ENCODE data around the gene SLC17A1. TPM values are rescaled to one million over a fixed set of nuclear protein-coding genes. Genes with fewer than 3 reads are reported as not detected.

SLC17A1 gene
- total RNA-seq, 1 experiment from 2014 or later: not detected

DNA sequence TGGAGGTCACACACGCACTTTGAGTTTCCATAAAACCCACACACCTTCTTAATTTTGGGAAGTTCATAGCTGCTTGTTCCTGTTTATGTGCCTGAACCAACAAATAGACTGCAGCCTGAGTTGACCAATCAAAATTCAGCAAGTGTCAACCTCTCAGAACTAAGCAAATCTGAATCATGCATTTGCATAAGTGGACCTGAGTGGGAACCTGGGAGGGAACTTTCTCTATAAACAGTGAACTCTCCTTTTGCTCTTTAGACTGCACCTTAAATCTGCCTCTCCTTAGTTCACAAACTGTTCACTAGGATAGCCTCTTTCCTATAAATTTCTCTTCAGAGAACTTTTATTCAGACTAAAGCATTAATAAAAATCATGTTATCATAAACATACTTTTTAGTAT lies 37.9 kb downstream of the SLC17A1 start:
- H3K36me3 ChIP-seq (replicated peaks; ENCODE audit: control insufficient read depth, insufficient read depth, low read length): no peaks in the 10 kb centered on the region

GRCh38 chr6:25792016-25792415 lies 39.8 kb downstream of the SLC17A1 start:
- H3K36me3 ChIP-seq (replicated peaks; ENCODE audit: control insufficient read depth, insufficient read depth, low read length): no peaks in the 10 kb centered on the region
- H3K27me3 ChIP-seq (ENCODE audit: control insufficient read depth, insufficient read depth, low read length): no peaks in the 10 kb centered on the region
- DNase-seq: no peak
- H3K4me3 ChIP-seq (ENCODE audit: insufficient read depth, low read depth, low read length): no peak overlapping the region

More for the DNA sequence above, 37.9 kb downstream of the SLC17A1 start:
- Histone ChIP-seq H3K27me3 (ENCODE audit: control insufficient read depth, insufficient read depth, low read length) (no peaks in the 10 kb centered on the region), H3K4me3 (ENCODE audit: insufficient read depth, low read depth, low read length) (no peak overlapping the region)
- DNase-seq: no peak

- Histone ChIP-seq H3K36me3 (replicated peaks; ENCODE audit: control insufficient read depth, insufficient read depth, low read length) (no peaks in the 10 kb centered on the region), H3K27me3 (ENCODE audit: control insufficient read depth, insufficient read depth, low read length) (no peaks in the 10 kb centered on the region), H3K4me3 (ENCODE audit: insufficient read depth, low read depth, low read length) (no peak overlapping the region)
- DNase-seq: no peak
These were observed 42.4 kb downstream of the SLC17A1 start for GRCh38 chr6:25789475-25789874.

GRCh38 chr6:25788305-25788922 lies 43.4 kb downstream of the SLC17A1 start:
- Histone ChIP-seq H3K27me3 (ENCODE audit: control insufficient read depth, insufficient read depth, low read length) (no peaks in the 10 kb centered on the region), H3K36me3 (replicated peaks; ENCODE audit: control insufficient read depth, insufficient read depth, low read length) (no peaks in the 10 kb centered on the region), H3K4me3 (ENCODE audit: insufficient read depth, low read depth, low read length) (no peak overlapping the region)
- peak; percentile 33 for DNase-seq

- H3K36me3 ChIP-seq (replicated peaks; ENCODE audit: control insufficient read depth, insufficient read depth, low read length): no peaks in the 10 kb centered on the region
These were observed 44.4 kb downstream of the SLC17A1 start for GRCh38 chr6:25787428-25787827.

GRCh38 chr6:25781134-25781533 lies 50.7 kb downstream of the SLC17A1 start:
- no peaks in the 10 kb centered on the region for H3K27me3 ChIP-seq (ENCODE audit: control insufficient read depth, insufficient read depth, low read length)
- no peak overlapping the region for H3K4me3 ChIP-seq (ENCODE audit: insufficient read depth, low read depth, low read length)
- H3K36me3 ChIP-seq (replicated peaks; ENCODE audit: control insufficient read depth, insufficient read depth, low read length): no peaks in the 10 kb centered on the region
- no peak for DNase-seq

More at GRCh38 chr6:25787428-25787827, 44.4 kb downstream of the SLC17A1 start:
- H3K4me3 ChIP-seq (ENCODE audit: insufficient read depth, low read depth, low read length): no peak overlapping the region
- DNase-seq: no peak
- H3K27me3 ChIP-seq (ENCODE audit: control insufficient read depth, insufficient read depth, low read length): no peaks in the 10 kb centered on the region

DNA sequence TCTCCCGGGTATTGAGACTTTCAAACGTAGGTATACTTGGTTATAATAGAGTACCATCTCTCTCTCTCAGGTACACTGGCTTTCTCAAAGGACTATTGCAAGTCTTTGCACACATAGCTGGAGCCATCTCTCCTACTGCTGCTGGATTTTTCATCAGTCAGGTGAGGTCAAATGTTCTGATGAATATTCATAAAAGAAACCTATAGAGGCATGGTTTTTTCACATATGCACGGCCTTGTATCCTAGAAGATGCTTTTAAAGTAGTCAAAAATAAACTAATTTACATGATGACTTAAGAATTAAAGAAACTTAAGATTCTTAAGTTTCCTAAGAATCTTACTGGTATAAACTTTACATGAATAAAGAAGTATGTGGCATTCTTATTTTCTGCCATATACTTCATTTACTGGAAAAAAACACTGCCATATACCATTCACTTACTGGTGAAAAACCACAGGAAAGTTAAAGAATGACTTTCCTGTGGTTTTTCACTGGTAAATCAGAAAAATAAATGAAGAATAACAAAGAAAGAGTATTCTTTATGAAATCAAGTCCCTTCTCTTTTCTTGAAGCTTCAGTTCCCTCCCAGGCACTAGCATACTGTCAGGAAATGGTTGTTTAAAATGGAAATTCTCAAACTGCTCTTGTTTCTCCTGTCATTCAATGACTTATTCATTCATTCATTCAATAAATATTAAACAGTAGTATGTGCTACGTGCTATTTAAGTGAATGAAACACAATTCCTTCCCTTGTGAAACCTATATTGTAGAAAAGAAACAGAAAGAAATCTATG lies 53.8 kb downstream of the SLC17A1 start:
- no peaks in the 10 kb centered on the region for H3K27me3 ChIP-seq (ENCODE audit: control insufficient read depth, insufficient read depth, low read length)
- DNase-seq: no peak
- no peaks in the 10 kb centered on the region for H3K36me3 ChIP-seq (replicated peaks; ENCODE audit: control insufficient read depth, insufficient read depth, low read length)
- no peak overlapping the region for H3K4me3 ChIP-seq (ENCODE audit: insufficient read depth, low read depth, low read length)

DNA sequence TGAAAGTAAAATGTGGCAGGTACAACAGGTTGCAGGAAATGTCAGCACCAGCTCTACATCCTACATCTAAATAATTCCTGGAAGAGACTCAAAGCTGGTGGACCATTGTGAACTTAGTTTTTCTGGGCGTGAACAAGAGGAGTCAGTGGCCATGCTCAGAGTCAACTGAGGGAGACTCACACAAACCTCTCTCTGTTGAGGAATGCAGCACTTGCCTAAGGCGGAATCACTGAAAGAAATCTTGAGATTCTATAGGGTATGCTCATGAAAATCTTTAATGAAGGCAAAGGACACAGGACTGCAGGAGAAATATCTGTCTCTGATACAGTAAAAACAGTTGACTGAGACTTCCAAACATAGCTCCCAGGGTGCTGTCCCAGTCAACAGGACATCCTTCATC lies 54.8 kb downstream of the SLC17A1 start:
- no peak overlapping the region for H3K4me3 ChIP-seq (ENCODE audit: insufficient read depth, low read depth, low read length)
- no peaks in the 10 kb centered on the region for H3K27me3 ChIP-seq (ENCODE audit: control insufficient read depth, insufficient read depth, low read length)
- DNase-seq: no peak
- no peaks in the 10 kb centered on the region for H3K36me3 ChIP-seq (replicated peaks; ENCODE audit: control insufficient read depth, insufficient read depth, low read length)

GRCh38 chr6:25774120-25774715 lies 57.6 kb downstream of the SLC17A1 start:
- Histone ChIP-seq H3K4me3 (ENCODE audit: insufficient read depth, low read depth, low read length) (no peak overlapping the region), H3K36me3 (replicated peaks; ENCODE audit: control insufficient read depth, insufficient read depth, low read length) (no peaks in the 10 kb centered on the region), H3K27me3 (ENCODE audit: control insufficient read depth, insufficient read depth, low read length) (no peaks in the 10 kb centered on the region)
- DNase-seq: no peak

DNA sequence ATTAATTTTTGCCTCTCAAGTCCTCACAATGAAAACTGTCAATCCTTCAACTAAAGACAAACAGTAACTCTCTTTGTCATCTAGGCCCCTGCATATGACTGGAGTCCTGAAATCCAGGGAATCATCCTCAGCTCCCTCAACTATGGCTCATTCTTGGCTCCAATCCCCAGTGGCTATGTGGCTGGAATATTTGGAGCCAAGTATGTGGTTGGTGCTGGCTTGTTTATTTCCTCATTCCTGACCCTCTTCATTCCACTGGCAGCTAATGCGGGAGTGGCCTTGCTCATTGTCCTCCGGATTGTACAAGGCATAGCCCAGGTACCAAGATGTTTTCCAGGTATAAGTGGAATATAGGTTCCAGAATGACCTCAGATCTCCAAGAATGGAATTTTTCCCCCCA lies 61.9 kb downstream of the SLC17A1 start:
- no peak for DNase-seq
- H3K36me3 ChIP-seq (replicated peaks; ENCODE audit: control insufficient read depth, insufficient read depth, low read length): no peaks in the 10 kb centered on the region
- no peak overlapping the region for H3K4me3 ChIP-seq (ENCODE audit: insufficient read depth, low read depth, low read length)
- H3K27me3 ChIP-seq (ENCODE audit: control insufficient read depth, insufficient read depth, low read length): no peaks in the 10 kb centered on the region

- no peak for DNase-seq
- no peak overlapping the region for H3K4me3 ChIP-seq (ENCODE audit: insufficient read depth, low read depth, low read length)
- no peaks in the 10 kb centered on the region for H3K27me3 ChIP-seq (ENCODE audit: control insufficient read depth, insufficient read depth, low read length)
- no peaks in the 10 kb centered on the region for H3K36me3 ChIP-seq (replicated peaks; ENCODE audit: control insufficient read depth, insufficient read depth, low read length)
These were observed 63.3 kb downstream of the SLC17A1 start for GRCh38 chr6:25768566-25768965.

GRCh38 chr6:25764611-25765010 lies 67.2 kb downstream of the SLC17A1 start:
- H3K27me3 ChIP-seq (ENCODE audit: control insufficient read depth, insufficient read depth, low read length): no peaks in the 10 kb centered on the region
- no peaks in the 10 kb centered on the region for H3K36me3 ChIP-seq (replicated peaks; ENCODE audit: control insufficient read depth, insufficient read depth, low read length)
- no peak for DNase-seq
- no peak overlapping the region for H3K4me3 ChIP-seq (ENCODE audit: insufficient read depth, low read depth, low read length)

DNA sequence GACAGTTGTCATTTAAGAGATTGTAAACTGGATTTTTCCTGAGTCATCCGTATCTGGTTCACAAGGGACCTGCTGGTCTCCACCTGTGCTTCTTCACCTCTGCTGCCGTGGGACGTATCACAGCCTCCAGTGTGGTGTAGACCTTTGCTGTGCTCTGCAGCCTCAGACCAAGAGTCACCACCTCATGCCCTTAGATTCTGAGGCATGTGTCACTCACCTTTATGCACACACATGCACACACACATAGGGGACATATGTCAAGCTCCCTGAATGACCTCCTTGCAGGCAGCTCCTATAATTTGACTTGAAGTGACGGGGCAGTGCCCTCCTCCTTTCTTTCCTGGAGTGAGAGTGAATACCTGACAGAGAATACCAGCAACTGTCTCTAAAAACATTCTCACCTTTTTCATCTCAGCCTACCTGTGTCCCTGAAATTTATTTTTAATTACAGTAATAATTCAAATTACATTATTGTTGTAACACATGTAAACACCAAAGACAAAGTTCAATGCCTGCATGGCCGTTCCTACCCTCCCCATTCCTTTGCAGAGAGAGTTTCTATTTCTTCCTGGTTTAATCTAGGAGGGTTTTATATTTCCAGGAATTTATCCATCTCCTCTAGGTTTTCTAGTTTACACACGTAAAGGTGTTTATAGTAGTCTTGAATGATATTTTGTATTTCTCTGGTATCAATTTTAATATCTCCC lies 73.8 kb downstream of the SLC17A1 start:
- Histone ChIP-seq H3K4me3 (ENCODE audit: insufficient read depth, low read depth, low read length) (no peak overlapping the region), H3K36me3 (replicated peaks; ENCODE audit: control insufficient read depth, insufficient read depth, low read length) (no peaks in the 10 kb centered on the region), H3K27me3 (ENCODE audit: control insufficient read depth, insufficient read depth, low read length) (no peaks in the 10 kb centered on the region)
- no peak for DNase-seq

- H3K4me3 ChIP-seq (ENCODE audit: insufficient read depth, low read depth, low read length): no peak overlapping the region
These were observed 75.2 kb downstream of the SLC17A1 start for GRCh38 chr6:25756382-25757363.

More at GRCh38 chr6:25756382-25757363, 75.2 kb downstream of the SLC17A1 start:
- no peaks in the 10 kb centered on the region for H3K27me3 ChIP-seq (ENCODE audit: control insufficient read depth, insufficient read depth, low read length)
- no peaks in the 10 kb centered on the region for H3K36me3 ChIP-seq (replicated peaks; ENCODE audit: control insufficient read depth, insufficient read depth, low read length)
- no peak for DNase-seq
